GM12874 (cell line): ENCODE results near the gene CHI3L2.

Experiments
- TF ChIP-seq, protein P1 (sequence below): IDR thresholded peaks from 2 replicates; pipeline ENCODE4 v1.5.1; 2011; ENCODE audit warnings: low read depth, mild to moderate bottlenecking, control low read depth, low read length, moderate library complexity; ENCODE audit not compliant: insufficient read depth

Gene CHI3L2

DNA sequence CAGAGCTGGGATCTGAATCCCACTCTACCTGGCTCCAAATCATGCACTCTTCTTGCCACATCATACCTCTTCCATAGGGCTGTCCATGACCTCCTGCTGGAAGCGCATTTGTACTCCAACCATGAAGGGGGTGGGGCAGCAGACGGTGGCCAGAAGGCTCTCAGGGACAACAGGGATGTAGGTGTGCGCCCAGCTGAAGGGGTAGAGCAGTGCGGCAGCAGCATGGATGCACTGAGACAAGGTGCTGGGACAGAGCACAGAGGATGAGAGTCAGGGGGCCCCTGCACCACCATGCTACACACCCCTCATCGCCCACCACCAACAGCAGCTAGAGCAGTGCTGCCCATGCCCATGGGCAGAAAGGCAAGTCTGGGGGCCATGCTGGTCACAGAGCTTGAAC, 35.4 kb upstream of the CHI3L2 start:
- TF ChIP-seq, protein P1, sequence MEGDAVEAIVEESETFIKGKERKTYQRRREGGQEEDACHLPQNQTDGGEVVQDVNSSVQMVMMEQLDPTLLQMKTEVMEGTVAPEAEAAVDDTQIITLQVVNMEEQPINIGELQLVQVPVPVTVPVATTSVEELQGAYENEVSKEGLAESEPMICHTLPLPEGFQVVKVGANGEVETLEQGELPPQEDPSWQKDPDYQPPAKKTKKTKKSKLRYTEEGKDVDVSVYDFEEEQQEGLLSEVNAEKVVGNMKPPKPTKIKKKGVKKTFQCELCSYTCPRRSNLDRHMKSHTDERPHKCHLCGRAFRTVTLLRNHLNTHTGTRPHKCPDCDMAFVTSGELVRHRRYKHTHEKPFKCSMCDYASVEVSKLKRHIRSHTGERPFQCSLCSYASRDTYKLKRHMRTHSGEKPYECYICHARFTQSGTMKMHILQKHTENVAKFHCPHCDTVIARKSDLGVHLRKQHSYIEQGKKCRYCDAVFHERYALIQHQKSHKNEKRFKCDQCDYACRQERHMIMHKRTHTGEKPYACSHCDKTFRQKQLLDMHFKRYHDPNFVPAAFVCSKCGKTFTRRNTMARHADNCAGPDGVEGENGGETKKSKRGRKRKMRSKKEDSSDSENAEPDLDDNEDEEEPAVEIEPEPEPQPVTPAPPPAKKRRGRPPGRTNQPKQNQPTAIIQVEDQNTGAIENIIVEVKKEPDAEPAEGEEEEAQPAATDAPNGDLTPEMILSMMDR, result no peak

DNA sequence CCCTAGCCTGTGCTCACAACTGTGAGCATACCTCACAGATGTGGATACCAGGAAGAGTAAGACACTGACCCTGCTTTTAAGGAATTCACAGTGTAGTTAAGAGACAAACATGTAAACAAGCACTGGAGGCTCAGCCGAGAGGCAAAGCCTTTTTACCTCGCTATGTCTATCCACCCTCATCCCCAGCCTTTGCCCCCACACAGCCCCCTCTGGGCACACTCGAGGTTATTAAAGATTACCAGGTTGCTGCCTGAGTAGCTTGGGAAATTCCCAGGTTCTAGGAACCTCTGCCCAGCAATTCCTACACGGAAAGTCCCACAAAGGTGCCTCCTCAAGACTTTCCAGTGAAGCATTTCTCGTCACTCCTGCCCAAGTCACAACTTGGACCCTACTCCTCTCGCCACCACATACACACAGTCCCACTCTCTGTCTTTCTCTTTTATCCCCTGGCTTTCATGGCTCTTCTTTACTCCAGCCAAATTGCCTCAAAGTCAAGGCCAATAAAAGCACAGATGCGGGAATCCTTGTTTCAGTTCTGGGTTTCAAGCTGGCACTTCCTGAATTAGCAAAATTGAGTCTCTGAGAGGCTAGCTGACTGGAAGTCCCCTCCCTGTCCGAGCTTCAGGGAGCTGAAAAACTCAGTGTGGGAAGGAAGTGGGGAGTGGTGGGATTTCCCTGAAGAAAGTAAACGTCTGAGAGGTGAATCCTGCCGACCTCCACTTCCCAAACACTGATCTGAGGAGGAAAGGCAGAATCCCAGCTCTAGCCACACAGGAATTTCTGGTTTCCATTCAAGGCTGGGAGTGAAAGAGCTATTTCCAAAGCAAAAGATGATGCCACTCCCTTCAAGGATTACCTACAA, 34.6 kb upstream of the CHI3L2 start:
- TF ChIP-seq, protein P1, result no peak

DNA sequence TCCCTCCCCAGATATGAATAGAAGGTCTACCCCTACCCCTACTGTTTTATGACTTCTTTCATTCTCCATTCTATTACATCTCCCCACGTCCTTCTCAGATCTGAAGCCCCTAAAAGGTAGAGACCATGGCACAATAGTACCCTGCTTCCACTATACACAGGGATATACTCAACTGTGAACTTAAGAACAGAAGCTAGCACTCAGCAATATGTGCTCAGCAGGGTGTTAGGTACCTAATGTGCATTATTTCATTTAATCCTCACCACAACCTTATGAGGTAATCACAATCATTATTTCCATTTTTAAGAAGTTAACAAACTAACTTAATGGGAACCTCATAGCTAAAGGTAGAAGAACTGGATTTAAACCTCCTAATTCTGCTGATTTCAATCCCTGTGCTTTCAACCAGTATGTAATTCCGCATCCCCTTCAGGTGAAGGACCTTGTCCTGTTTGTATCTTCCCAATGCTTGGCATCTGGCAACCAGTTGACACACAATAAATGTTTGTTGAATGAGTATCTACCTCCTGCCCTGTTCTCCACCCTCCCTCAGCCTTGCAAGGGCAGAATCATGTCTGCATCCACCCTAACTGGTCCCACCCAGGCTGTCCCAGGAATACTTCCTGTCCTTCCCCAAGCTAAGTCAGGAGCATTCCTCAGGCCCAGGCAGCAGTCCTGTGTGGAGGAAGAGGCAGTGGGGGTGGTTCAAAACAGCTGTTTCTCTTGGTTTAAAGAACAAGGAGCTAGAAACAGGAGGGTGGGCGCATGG, 33.6 kb upstream of the CHI3L2 start:
- TF ChIP-seq, protein P1, result no peak

DNA sequence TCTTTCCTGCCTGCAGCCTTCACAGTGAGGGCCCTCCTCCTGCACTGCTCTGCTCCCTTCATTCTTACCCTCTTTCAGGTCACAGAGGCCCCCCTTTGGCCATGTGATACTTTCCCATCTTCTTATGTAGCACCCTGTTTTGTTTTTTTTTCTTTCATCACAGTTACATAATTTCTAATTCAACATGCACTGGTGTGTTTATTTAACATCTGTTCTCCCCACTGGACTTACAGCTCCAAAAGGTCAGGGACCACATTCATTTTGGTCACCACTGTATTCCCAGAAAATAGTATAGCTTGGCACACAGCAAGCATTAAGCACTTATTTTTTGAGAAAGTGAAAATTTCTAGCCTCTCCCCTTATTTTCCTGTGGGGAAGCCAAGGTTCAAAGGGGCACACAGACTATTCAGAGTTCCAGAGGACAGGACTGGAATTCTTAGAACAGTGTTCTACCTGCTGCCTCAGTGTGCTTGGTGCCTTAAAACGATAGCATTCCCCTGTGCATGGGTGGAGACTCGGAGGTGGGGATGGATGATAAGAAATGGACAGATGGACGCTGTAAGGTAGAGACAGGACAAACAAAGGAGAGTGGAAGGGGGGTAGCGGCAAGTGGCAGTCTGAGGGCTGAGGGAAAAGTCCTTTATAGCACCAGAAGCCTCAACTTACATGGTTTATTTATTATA, 32.4 kb upstream of the CHI3L2 start:
- TF ChIP-seq, protein P1, result no peak

DNA sequence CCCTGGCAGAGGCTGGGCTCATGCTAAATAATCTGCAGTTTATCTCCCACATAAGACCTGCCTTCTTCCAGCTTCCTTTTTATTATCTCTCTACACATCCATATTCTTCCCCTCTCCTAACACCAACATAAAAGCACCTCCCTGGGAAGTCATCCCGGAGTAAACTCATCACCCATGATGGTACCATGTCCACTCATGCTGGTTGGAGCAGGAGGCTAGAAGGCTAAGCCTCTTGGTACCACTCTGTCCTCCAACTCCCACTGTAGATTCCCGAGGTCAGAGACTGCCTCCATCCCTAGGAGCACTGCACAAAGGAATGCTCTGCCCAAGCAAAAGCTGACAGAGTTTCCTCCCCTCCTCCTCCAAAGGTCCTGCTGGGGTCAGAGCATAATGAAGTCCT, 31.3 kb upstream of the CHI3L2 start:
- TF ChIP-seq, protein P1, result no peak

DNA sequence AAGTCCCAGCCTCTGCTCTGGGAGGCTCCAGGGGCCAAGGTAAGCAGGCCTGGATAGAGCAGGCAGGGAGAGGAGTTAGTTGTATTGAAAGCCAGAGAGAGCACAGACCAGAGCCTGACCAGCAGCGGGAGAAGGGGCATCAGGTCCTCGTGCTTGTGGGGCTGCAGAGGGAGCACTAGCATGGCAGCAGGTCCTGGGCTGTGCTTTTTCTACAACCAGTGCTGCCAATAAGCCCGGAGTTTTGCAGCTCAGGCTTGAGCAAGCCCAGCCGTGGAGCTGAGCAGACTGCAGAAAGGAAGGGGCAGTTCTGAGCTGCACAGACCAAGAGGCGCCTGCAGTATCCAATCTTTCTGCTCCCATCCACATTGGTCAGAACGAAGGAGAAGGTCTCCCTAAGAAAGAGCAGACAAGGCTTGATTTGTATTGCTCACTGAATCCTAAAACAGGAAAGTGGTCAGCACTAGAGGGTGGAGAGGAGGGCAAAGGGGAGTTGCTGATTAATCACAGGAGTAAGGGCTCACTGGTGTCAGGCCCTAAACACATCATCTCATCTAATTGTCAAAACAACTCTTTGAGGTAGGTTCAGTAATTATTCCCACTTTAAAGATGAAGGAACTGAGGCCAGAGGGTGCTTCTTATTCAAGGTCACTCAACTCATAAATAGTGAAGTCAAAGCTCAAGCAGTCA, 29.8 kb upstream of the CHI3L2 start:
- TF ChIP-seq, protein P1, result peak; percentile 68
